K562 (cell line): Measurements from ENCODE around the gene SLC26A6. TPM values are rescaled to one million over a fixed set of nuclear protein-coding genes. Genes with fewer than 3 reads are reported as not detected.

Source experiments
- ATAC-seq: fragments of 200-7000 bp; cut with Tn5 transposase; 3 replicates; pipeline ENCODE4 v1.9.1; 2020; ENCODE audit warnings: moderate library complexity
- BruUV-seq: library from RNA; stranded (reverse); fragments of 400-500 nt; replicated peaks from 2 replicates; lab custom pipeline; 2021; lab: Mats Ljungman, UMichigan
- CTCF ChIA-PET: fragments of 300-600 bp; formaldehyde crosslinking; extraction: SDS; loops from one replicate; lab custom pipeline; 2021; ENCODE audit warnings: low intra/inter-chr PET ratio; lab: Yijun Ruan, JAX
- POLR2A ChIA-PET: fragments of 300-600, 350-650 bp; sonication (Branson Sonifier 250); formaldehyde crosslinking; extraction: SDS; loops from one replicate; lab custom pipeline; 2021; ENCODE audit warnings: antibody characterized with exemption, inconsistent platforms; lab: Yijun Ruan, JAX
- DNase-seq, 4 experiments: peaks; one replicate each; pipeline versions ENCODE4 v3.0.0 to v3.0.0-alpha.2; 2011 to 2018; ENCODE audit warnings: low spot score in 3 of 4, mixed read lengths in 3 of 4; ENCODE audit errors: extremely low read depth in 1 of 4
- FAIRE-seq: peaks from 2 replicates; lab custom pipeline; 2011; peaks lifted over from hg19 to GRCh38; lab: Jason Lieb, UNC
- H2AFZ ChIP-seq: 2 replicates; pipeline ENCODE4 v1.6.0; 2011; ENCODE audit warnings: low read depth, low read length, control low read depth, inconsistent platforms
- H3K27ac ChIP-seq: fragments of 200-600 bp; 3 replicates; pipeline ENCODE4 v1.8.0; 2011; ENCODE audit warnings: low read depth, mild to moderate bottlenecking, control low read depth, inconsistent platforms, low read length, moderate library complexity, mixed read lengths; ENCODE audit errors: extremely low read depth
- H3K27me3 ChIP-seq, 2 experiments: fragments of 300-600 bp in 1 of 2; 2 replicates in 1 of 2; 3 replicates in 1 of 2; pipeline versions ENCODE4 v1.6.0 to v1.8.0; 2011; ENCODE audit warnings: inconsistent platforms in 2 of 2, low read length in 2 of 2, mild to moderate bottlenecking in 1 of 2, mixed read lengths in 1 of 2, moderate library complexity in 1 of 2; ENCODE audit not compliant: control insufficient read depth in 2 of 2, insufficient read depth in 2 of 2
- H3K36me3 ChIP-seq: fragments of 300-600 bp; 3 replicates; pipeline ENCODE4 v1.8.0; 2011; ENCODE audit warnings: mild to moderate bottlenecking, low read length, inconsistent platforms; ENCODE audit not compliant: control insufficient read depth, insufficient read depth
- H3K4me1 ChIP-seq, 2 experiments: fragments of 200-600 bp in 1 of 2; replicated peaks in 1 of 2; 2 replicates in 1 of 2; 3 replicates in 1 of 2; pipeline versions ENCODE4 v1.5.1 to v1.8.0; 2011; ENCODE audit warnings: inconsistent platforms in 2 of 2, low read length in 2 of 2, mild to moderate bottlenecking in 1 of 2, mixed read lengths in 1 of 2, moderate library complexity in 1 of 2; ENCODE audit not compliant: control insufficient read depth in 2 of 2, insufficient read depth in 2 of 2
- H3K4me2 ChIP-seq: 2 replicates; pipeline ENCODE4 v1.6.1; 2011; ENCODE audit warnings: low read length, control low read depth, inconsistent platforms, mixed read lengths; ENCODE audit not compliant: insufficient read depth
- H3K4me3 ChIP-seq: fragments of 200-600 bp; sonication (generic), shearing (Covaris generic); 2 replicates; pipeline ENCODE4 v1.5.1; 2016; ENCODE audit warnings: control low read depth, inconsistent platforms
- H3K79me2 ChIP-seq: fragments of 200-600 bp; 3 replicates; pipeline ENCODE4 v1.8.0; 2011; ENCODE audit warnings: low read length, inconsistent platforms; ENCODE audit not compliant: control insufficient read depth, insufficient read depth
- H3K9ac ChIP-seq, 2 experiments: 2 replicates each; pipeline versions ENCODE4 v1.6.0 to v1.6.1; 2011; ENCODE audit warnings: low read depth in 2 of 2, low read length in 2 of 2, control low read depth in 1 of 2, inconsistent platforms in 1 of 2, mild to moderate bottlenecking in 1 of 2, mixed read lengths in 1 of 2; ENCODE audit not compliant: insufficient read depth in 1 of 2
- H3K9me1 ChIP-seq: one replicate; pipeline ENCODE4 v1.6.0; 2011; ENCODE audit warnings: inconsistent platforms, mild to moderate bottlenecking, low read length, moderate library complexity; ENCODE audit not compliant: control insufficient read depth, insufficient read depth
- H3K9me3 ChIP-seq: replicated peaks from 2 replicates; pipeline ENCODE4 v1.5.1; 2011; ENCODE audit warnings: low read depth, low read length, inconsistent platforms; ENCODE audit not compliant: control insufficient read depth, insufficient read depth
- H4K20me1 ChIP-seq: replicated peaks from 2 replicates; pipeline ENCODE4 v1.6.1; 2011; ENCODE audit warnings: low read length, inconsistent platforms, mixed read lengths; ENCODE audit not compliant: control insufficient read depth, insufficient read depth
- ARID1B ChIP-seq: fragments of 450-650 bp; IDR thresholded peaks from 2 replicates; pipeline ENCODE4 v1.6.1; 2016; ENCODE audit warnings: antibody characterized with exemption, mild to moderate bottlenecking, inconsistent platforms
- ATF3 ChIP-seq, 2 experiments: fragments of 450-650 bp in 1 of 2; sonication (generic) in 1 of 2; formaldehyde crosslinking in 1 of 2; IDR thresholded peaks in 1 of 2; conservative IDR thresholded peaks in 1 of 2; 2 replicates each; pipeline versions ENCODE4 v1.6.1 to v1.8.1; 2016 to 2023; ENCODE audit warnings: mild to moderate bottlenecking in 2 of 2, moderate library complexity in 2 of 2, inconsistent platforms in 1 of 2, missing genetic modification reagents in 1 of 2
- ATF7 ChIP-seq: fragments of 450-650 bp; IDR thresholded peaks from 2 replicates; pipeline ENCODE4 v1.7.1; 2014; ENCODE audit warnings: mild to moderate bottlenecking, moderate library complexity
- BRCA1 ChIP-seq, 2 experiments: fragments of 450-650 bp in 1 of 2; sonication (generic) in 1 of 2; formaldehyde crosslinking in 1 of 2; IDR thresholded peaks; 2 replicates each; pipeline versions ENCODE4 v1.5.0 to v1.6.1; 2017 to 2020; ENCODE audit warnings: mild to moderate bottlenecking in 1 of 2, missing genetic modification reagents in 1 of 2
- CBFA2T3 ChIP-seq: fragments of 450-650 bp; IDR thresholded peaks from 2 replicates; pipeline ENCODE4 v1.6.1; 2017
- JUN ChIP-seq, 2 experiments: sonication (generic) in 1 of 2; formaldehyde crosslinking in 1 of 2; IDR thresholded peaks; 2 replicates each; pipeline versions ENCODE4 v1.6.1 to v1.8.0; 2012 to 2022; ENCODE audit warnings: borderline replicate concordance in 2 of 2, mild to moderate bottlenecking in 2 of 2, improper control_type of control experiment in 1 of 2, low read depth in 1 of 2, low read length in 1 of 2, missing genetic modification reagents in 1 of 2
- JUND ChIP-seq, 2 experiments: IDR thresholded peaks; 2 replicates in 1 of 2; 3 replicates in 1 of 2; pipeline ENCODE4 v1.6.1; 2011; ENCODE audit warnings: borderline replicate concordance in 2 of 2, low read depth in 2 of 2, low read length in 2 of 2, improper control_type of control experiment in 1 of 2, missing biosample characterization in 1 of 2, missing genetic modification characterization in 1 of 2, missing genetic modification reagents in 1 of 2
- NELFE ChIP-seq: IDR thresholded peaks from 2 replicates; pipeline ENCODE4 v1.6.1; 2011; ENCODE audit warnings: mild to moderate bottlenecking; ENCODE audit not compliant: insufficient read depth, insufficient read length
- NFE2 ChIP-seq: IDR thresholded peaks from 2 replicates; pipeline ENCODE4 v1.6.1; 2014; ENCODE audit warnings: antibody characterized with exemption, low read depth
- PRDM10 ChIP-seq: fragments of 450-650 bp; IDR thresholded peaks from 2 replicates; pipeline ENCODE4 v1.6.1; 2018; ENCODE audit not compliant: partially characterized antibody
- ZFPM2 ChIP-seq: fragments of 250-450 bp; sonication (Bioruptor Pico); IDR thresholded peaks from 2 replicates; pipeline ENCODE4 v1.5.1; 2022; ENCODE audit warnings: mild to moderate bottlenecking
- ZNF644 ChIP-seq: fragments of 200-800 bp; sonication (Bioruptor generic); IDR thresholded peaks from 2 replicates; pipeline ENCODE4 v1.6.1; 2016; ENCODE audit warnings: low read depth, missing genetic modification characterization, missing compliant biosample characterization
- ZNF740 ChIP-seq, 3 experiments: fragments of 200-800 bp in 1 of 3; sonication (Bioruptor generic) in 1 of 3; sonication (generic) in 1 of 3; formaldehyde crosslinking in 1 of 3; IDR thresholded peaks; 2 replicates each; pipeline versions ENCODE4 v1.6.1 to v1.8.0; 2016 to 2022; ENCODE audit warnings: mild to moderate bottlenecking in 2 of 3, missing compliant biosample characterization in 2 of 3, missing genetic modification characterization in 2 of 3, missing genetic modification reagents in 1 of 3
- WGBS: fragments of 100-300 bp; shearing (Covaris generic); methylation state at CpG from one replicate; pipeline ENCODE4 v1.1.6; 2016; ENCODE audit warnings: low coverage, mixed read lengths; ENCODE audit not compliant: insufficient coverage; ENCODE audit errors: missing lambda C conversion rate; 5-methylcytosine and 5-hydroxymethylcytosine counted together
- in situ Hi-C: fragments of 300-500 bp; cut with MboI; formaldehyde crosslinking; loops from 4 replicates; pipeline ENCODE4 v1.15.0; 2018; ENCODE audit warnings: inconsistent platforms, mixed read lengths
- intact Hi-C: fragments of 100-400 bp; cut with micrococcal nuclease; formaldehyde crosslinking; loops from 2 replicates; pipeline ENCODE4 v1.14.2; 2022
- polyA plus RNA-seq, 8 experiments: library from polyadenylated mRNA; depleted of rRNA in 4 of 8; stranded (reverse) in 5 of 8; unstranded in 3 of 8; fragments of >200 nt; fragmentation: Nextera tagmentation in 2 of 8; fragmentation: Illumina TruSeq in 1 of 8; extraction: Ambion mirVana in 2 of 8; extraction: Trizol in 1 of 8; gene quantifications; 2 replicates each; pipeline versions ENCODE4 v1.2.1 to v1.2.3, GENCODE V29; 2011 to 2014; ENCODE audit warnings: inconsistent platforms in 1 of 8, missing spikeins in 1 of 8
- total RNA-seq, 7 experiments: library from RNA; depleted of rRNA in 6 of 7; stranded (reverse); fragments of >200 nt in 6 of 7; fragmentation: Illumina TruSeq in 2 of 7; extraction: Trizol in 2 of 7; gene quantifications; 2 replicates each; pipeline versions ENCODE4 v1.2.1 to v1.2.3, GENCODE V29; 2011 to 2021; ENCODE audit warnings: low replicate concordance in 1 of 7

Gene SLC26A6
- total and polyA plus RNA-seq, 9 of the 15 experiments (the other 6 are each of a cell fraction or from before 2014, with no cell fraction given): 2.1 to 27.2 (median 14.8) TPM

- Histone ChIP-seq H3K79me2 (no peaks in the 10 kb centered on the region), H4K20me1 (no peaks in the 10 kb centered on the region), H3K9me3 (no peaks in the 10 kb centered on the region), H3K27ac (peak overlapping the region; percentile 39; the same call in 2 of the 3 replicates), H3K9me1 (no peaks in the 10 kb centered on the region), H3K9ac (0 out of 4 replicates have a peak overlapping the region, but pooled peaks of 1 of the 2 experiments have one; percentile 31), H2AFZ (no peak overlapping the region), H3K27me3 (peaks cover 0 to 14% of the 10 kb centered on the region in 2 experiments; a peak in 2 of 5 replicates), H3K36me3 (peaks cover 34% of the 10 kb centered on the region; the same call in 2 of the 3 replicates), H3K4me3 (no peak overlapping the region), H3K4me1 (peaks cover 12 to 48% of the 10 kb centered on the region in 2 experiments; a peak in 4 of 5 replicates), H3K4me2 (peak overlapping the region; percentile 8; the same call in 1 of the 2 replicates)
- FAIRE-seq (peak; percentile 6), DNase-seq (peak; percentile 79 to 81 (median 80)), ATAC-seq (peak; percentile 44)
- 8% methylated on average over 8 of the region's 10 CpGs for WGBS
- no TSS peak for BruUV-seq
- intact Hi-C loops: no loop called here
- ChIA-PET POLR2A (interaction anchor here (0.5 to 0.7 kb wide), 2 partner anchors 145 to 277 kb away, joined by 3 read pairs; no protein-coding TSS in a partner anchor), CTCF (no interaction called here)
- in situ Hi-C loops: no loop called here
- TF ChIP-seq ATF3 (IDR thresholded peaks at IDR 0.05): peak; percentile 93
- no peak for TF ChIP-seq ATF3 (CRISPR knock-in tag; conservative IDR thresholded peaks at IDR 0.05)
- TF ChIP-seq BRCA1 (IDR thresholded peaks at IDR 0.05): no peak
- TF ChIP-seq BRCA1 (CRISPR knock-in tag; IDR thresholded peaks at IDR 0.05): 0 out of 2 replicates have a peak, but pooled peaks have one; percentile 81
- TF ChIP-seq PRDM10: peak; percentile 33
- no peak for TF ChIP-seq ZNF644 (tag)
- peak; percentile 93 for TF ChIP-seq JUND (IDR thresholded peaks at IDR 0.05; ENCODE audit: borderline replicate concordance, low read depth, low read length)
- TF ChIP-seq JUND (tag; IDR thresholded peaks at IDR 0.05; ENCODE audit: borderline replicate concordance, low read depth, low read length): peak; percentile 82; the same call in 2 of the 3 replicates
- TF ChIP-seq ZNF740 (CRISPR knock-in tag; IDR thresholded peaks at IDR 0.05): peak; percentile 76; the same call in 1 of the 2 replicates
- peak in 1 of 2 experiments; percentile 38; a peak in 1 of 4 replicates for TF ChIP-seq ZNF740 (tag; IDR thresholded peaks at IDR 0.05)
- TF ChIP-seq JUN (IDR thresholded peaks at IDR 0.05; ENCODE audit: borderline replicate concordance, low read depth, low read length): peak; percentile 73; the same call in 1 of the 2 replicates
- no peak for TF ChIP-seq JUN (CRISPR knock-in tag; IDR thresholded peaks at IDR 0.05; ENCODE audit: borderline replicate concordance)
- TF ChIP-seq NFE2: peak; percentile 4; the same call in 1 of the 2 replicates
- peak; percentile 54 for TF ChIP-seq ARID1B
- TF ChIP-seq NELFE: no peak
- TF ChIP-seq ATF7: 0 out of 2 replicates have a peak, but pooled peaks have one; percentile 35
- no peak for TF ChIP-seq ZFPM2 (CRISPR knock-in tag)
- TF ChIP-seq CBFA2T3: peak; percentile 38
Observed at GRCh38 chr3:48595526-48596121, 39.6 kb downstream of the SLC26A6 start.
